HepG2 (cell line): ENCODE data around the gene SCP2D1. TPM values are rescaled to one million over a fixed set of nuclear protein-coding genes. Genes with fewer than 3 reads are reported as not detected.

Experiments
- ARHGAP35 ChIP-seq: sonication (generic); formaldehyde crosslinking; IDR thresholded peaks from 2 replicates; pipeline ENCODE4 v1.9.0; 2022; ENCODE audit warnings: mild to moderate bottlenecking, inconsistent platforms, moderate library complexity, missing genetic modification reagents, borderline replicate concordance
- CBX1 ChIP-seq: IDR thresholded peaks from one replicate; pipeline ENCODE4 v1.6.1; 2016; ENCODE audit warnings: antibody characterized with exemption, low read depth
- DPF2 ChIP-seq: sonication (generic); formaldehyde crosslinking; IDR thresholded peaks from 2 replicates; pipeline ENCODE4 v1.4.0; 2020; ENCODE audit warnings: mild to moderate bottlenecking, low read depth, missing genetic modification reagents, borderline replicate concordance
- EP300 ChIP-seq, 3 experiments: sonication (generic) in 1 of 3; formaldehyde crosslinking in 1 of 3; IDR thresholded peaks; 2 replicates each; pipeline versions ENCODE4 v1.5.1 to v1.6.1; 2011 to 2020; ENCODE audit warnings: low read depth in 2 of 3, low read length in 2 of 3, borderline replicate concordance in 1 of 3, improper control_type of control experiment in 1 of 3, mild to moderate bottlenecking in 1 of 3, missing genetic modification reagents in 1 of 3, moderate library complexity in 1 of 3
- FOXK2 ChIP-seq: fragments of 450-650 bp; IDR thresholded peaks from 2 replicates; pipeline ENCODE4 v1.6.1; 2016
- GFI1 ChIP-seq: sonication (generic); formaldehyde crosslinking; IDR thresholded peaks from 2 replicates; pipeline ENCODE4 v1.5.0; 2020; ENCODE audit warnings: missing genetic modification reagents, mild to moderate bottlenecking, borderline replicate concordance
- REPIN1 ChIP-seq: sonication (generic); formaldehyde crosslinking; IDR thresholded peaks from 2 replicates; pipeline ENCODE4 v1.8.0; 2022; ENCODE audit warnings: missing genetic modification reagents, low read depth, mild to moderate bottlenecking, borderline replicate concordance
- TRIM22 ChIP-seq: fragments of 450-650 bp; IDR thresholded peaks from 2 replicates; pipeline ENCODE4 v1.6.1; 2017
- ZNF333 ChIP-seq: sonication (generic); formaldehyde crosslinking; IDR thresholded peaks from 2 replicates; pipeline ENCODE4 v1.4.0; 2020; ENCODE audit warnings: mild to moderate bottlenecking, missing genetic modification reagents, borderline replicate concordance
- ZNF33B ChIP-seq: sonication (generic); formaldehyde crosslinking; IDR thresholded peaks from 2 replicates; pipeline ENCODE4 v1.5.1; 2020; ENCODE audit warnings: mild to moderate bottlenecking, missing genetic modification reagents
- ZNF629 ChIP-seq: sonication (generic); formaldehyde crosslinking; conservative IDR thresholded peaks from 2 replicates; pipeline ENCODE4 v1.5.0; 2020; ENCODE audit warnings: missing genetic modification reagents
- ZNF660 ChIP-seq: sonication (generic); formaldehyde crosslinking; IDR thresholded peaks from 2 replicates; pipeline ENCODE4 v1.5.1; 2020; ENCODE audit warnings: mild to moderate bottlenecking, low read depth, missing genetic modification reagents, borderline replicate concordance
- ZNF674 ChIP-seq: sonication (generic); formaldehyde crosslinking; IDR thresholded peaks from 2 replicates; pipeline ENCODE4 v1.5.0; 2020; ENCODE audit warnings: low read depth, mild to moderate bottlenecking, missing genetic modification reagents
- ZNF678 ChIP-seq: sonication (generic); formaldehyde crosslinking; IDR thresholded peaks from 2 replicates; pipeline ENCODE4 v1.4.0; 2020; ENCODE audit warnings: mild to moderate bottlenecking, missing genetic modification reagents
- ZNF792 ChIP-seq: IDR thresholded peaks from 2 replicates; pipeline ENCODE4 v1.6.1; 2016
- ZSCAN5A ChIP-seq: sonication (generic); formaldehyde crosslinking; IDR thresholded peaks from 2 replicates; pipeline ENCODE4 v1.8.0; 2022; ENCODE audit warnings: mild to moderate bottlenecking, missing genetic modification reagents, borderline replicate concordance
- ZZZ3 ChIP-seq: sonication (generic); formaldehyde crosslinking; IDR thresholded peaks from 2 replicates; pipeline ENCODE4 v1.4.0; 2020; ENCODE audit warnings: missing genetic modification reagents, mild to moderate bottlenecking, borderline replicate concordance
- polyA plus RNA-seq, 8 experiments: library from polyadenylated mRNA; depleted of rRNA in 3 of 8; stranded (reverse) in 7 of 8; unstranded in 1 of 8; fragments of >200 nt; fragmentation: Illumina TruSeq in 4 of 8; extraction: Trizol in 4 of 8; gene quantifications; 2 replicates each; pipeline versions ENCODE4 v1.2.1 to v1.2.3, GENCODE V29; 2011 to 2016; ENCODE audit warnings: low read depth in 4 of 8, missing spikeins in 1 of 8, mixed read lengths in 1 of 8; ENCODE audit not compliant: insufficient read depth in 1 of 8
- total RNA-seq, 5 experiments: library from RNA; depleted of rRNA; stranded (reverse); fragments of >200 nt; fragmentation: Illumina TruSeq; extraction: Trizol; gene quantifications; 2 replicates each; pipeline ENCODE4 v1.2.3, GENCODE V29; 2016; ENCODE audit warnings: low read depth in 1 of 5
- TF ChIP-seq, protein P1 (sequence below): IDR thresholded peaks from 2 replicates; pipeline ENCODE4 v1.6.1; 2016; ENCODE audit warnings: low read depth, missing genetic modification reagents, missing compliant biosample characterization

Gene SCP2D1
- total and polyA plus RNA-seq, 2 of the 13 experiments (the other 11 are each of a cell fraction or from before 2014, with no cell fraction given) = not detected

GRCh38 chr20:18793625-18794427 is 19.8 kb upstream of the SCP2D1 start (continued):
- TF ChIP-seq TRIM22 (no peak), CBX1 (peak; percentile 99), ZNF678 (CRISPR knock-in tag) (peak; percentile 96), ZNF33B (CRISPR knock-in tag) (peak; percentile 58; the same call in 1 of the 2 replicates), GFI1 (CRISPR knock-in tag) (no peak), REPIN1 (CRISPR knock-in tag) (no peak), EP300 (IDR thresholded peaks at IDR 0.05; ENCODE audit: low read depth in 2 of 2, low read length in 2 of 2) (no peak), EP300 (CRISPR knock-in tag; IDR thresholded peaks at IDR 0.05; ENCODE audit: borderline replicate concordance) (no peak), ZNF792 (CRISPR knock-in tag) (no peak; the same call in 1 of the 2 replicates), ZZZ3 (CRISPR knock-in tag) (peak; percentile 95), DPF2 (CRISPR knock-in tag) (peak; percentile 52; the same call in 1 of the 2 replicates), ZSCAN5A (CRISPR knock-in tag) (0 out of 2 replicates have a peak, but pooled peaks have one; percentile 39), ZNF660 (CRISPR knock-in tag) (no peak), ZNF333 (CRISPR knock-in tag) (peak; percentile 96; the same call in 1 of the 2 replicates), ZNF674 (CRISPR knock-in tag) (0 out of 2 replicates have a peak, but pooled peaks have one; percentile 58), FOXK2 (peak; percentile 55), ZNF629 (CRISPR knock-in tag) (no peak), ARHGAP35 (no peak)
- TF ChIP-seq, protein P1, sequence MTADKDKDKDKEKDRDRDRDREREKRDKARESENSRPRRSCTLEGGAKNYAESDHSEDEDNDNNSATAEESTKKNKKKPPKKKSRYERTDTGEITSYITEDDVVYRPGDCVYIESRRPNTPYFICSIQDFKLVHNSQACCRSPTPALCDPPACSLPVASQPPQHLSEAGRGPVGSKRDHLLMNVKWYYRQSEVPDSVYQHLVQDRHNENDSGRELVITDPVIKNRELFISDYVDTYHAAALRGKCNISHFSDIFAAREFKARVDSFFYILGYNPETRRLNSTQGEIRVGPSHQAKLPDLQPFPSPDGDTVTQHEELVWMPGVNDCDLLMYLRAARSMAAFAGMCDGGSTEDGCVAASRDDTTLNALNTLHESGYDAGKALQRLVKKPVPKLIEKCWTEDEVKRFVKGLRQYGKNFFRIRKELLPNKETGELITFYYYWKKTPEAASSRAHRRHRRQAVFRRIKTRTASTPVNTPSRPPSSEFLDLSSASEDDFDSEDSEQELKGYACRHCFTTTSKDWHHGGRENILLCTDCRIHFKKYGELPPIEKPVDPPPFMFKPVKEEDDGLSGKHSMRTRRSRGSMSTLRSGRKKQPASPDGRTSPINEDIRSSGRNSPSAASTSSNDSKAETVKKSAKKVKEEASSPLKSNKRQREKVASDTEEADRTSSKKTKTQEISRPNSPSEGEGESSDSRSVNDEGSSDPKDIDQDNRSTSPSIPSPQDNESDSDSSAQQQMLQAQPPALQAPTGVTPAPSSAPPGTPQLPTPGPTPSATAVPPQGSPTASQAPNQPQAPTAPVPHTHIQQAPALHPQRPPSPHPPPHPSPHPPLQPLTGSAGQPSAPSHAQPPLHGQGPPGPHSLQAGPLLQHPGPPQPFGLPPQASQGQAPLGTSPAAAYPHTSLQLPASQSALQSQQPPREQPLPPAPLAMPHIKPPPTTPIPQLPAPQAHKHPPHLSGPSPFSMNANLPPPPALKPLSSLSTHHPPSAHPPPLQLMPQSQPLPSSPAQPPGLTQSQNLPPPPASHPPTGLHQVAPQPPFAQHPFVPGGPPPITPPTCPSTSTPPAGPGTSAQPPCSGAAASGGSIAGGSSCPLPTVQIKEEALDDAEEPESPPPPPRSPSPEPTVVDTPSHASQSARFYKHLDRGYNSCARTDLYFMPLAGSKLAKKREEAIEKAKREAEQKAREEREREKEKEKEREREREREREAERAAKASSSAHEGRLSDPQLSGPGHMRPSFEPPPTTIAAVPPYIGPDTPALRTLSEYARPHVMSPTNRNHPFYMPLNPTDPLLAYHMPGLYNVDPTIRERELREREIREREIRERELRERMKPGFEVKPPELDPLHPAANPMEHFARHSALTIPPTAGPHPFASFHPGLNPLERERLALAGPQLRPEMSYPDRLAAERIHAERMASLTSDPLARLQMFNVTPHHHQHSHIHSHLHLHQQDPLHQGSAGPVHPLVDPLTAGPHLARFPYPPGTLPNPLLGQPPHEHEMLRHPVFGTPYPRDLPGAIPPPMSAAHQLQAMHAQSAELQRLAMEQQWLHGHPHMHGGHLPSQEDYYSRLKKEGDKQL = no peak
